A673 (cell line): ENCODE data around the gene STAC3. TPM values are rescaled to one million over a fixed set of nuclear protein-coding genes. Genes with fewer than 3 reads are reported as not detected.
"Not testable (repeated sequence)": the region's sequence is repeated elsewhere in the genome, so short reads cannot be mapped to it uniquely, and the experiment has no call there.

Experiments used
- Bru-seq: library from RNA; stranded (reverse); fragments of 400-500 nt; gene quantifications from one replicate; lab custom pipeline; 2021; lab: Mats Ljungman, UMichigan
- BruChase-seq, 2 experiments: library from RNA; stranded (reverse); fragments of 400-500 nt; gene quantifications; one replicate each; lab custom pipeline; 2021; lab: Mats Ljungman, UMichigan
- BruUV-seq: library from RNA; stranded (reverse); fragments of 400-500 nt; replicated peaks from 2 replicates; lab custom pipeline; 2021; lab: Mats Ljungman, UMichigan
- CTCF ChIA-PET: fragments of 300-600 bp; sonication (Branson Sonifier 250); formaldehyde crosslinking; loops from one replicate; lab custom pipeline; 2022; ENCODE audit warnings: antibody characterized with exemption; lab: Charles Lee
- POLR2A ChIA-PET: fragments of 300-600 bp; sonication (Branson Sonifier 250); formaldehyde crosslinking; loops from one replicate; lab custom pipeline; 2022; ENCODE audit warnings: antibody characterized with exemption; ENCODE audit not compliant: low non-redundant PET; lab: Charles Lee
- DNase-seq: peaks from one replicate; pipeline ENCODE4 v3.0.0-alpha.2; 2015; ENCODE audit warnings: low spot score
- H3K27ac ChIP-seq: fragments of 200-600 bp; sonication (generic); 2 replicates; pipeline ENCODE4 v1.5.1; 2016; ENCODE audit warnings: mixed run types, low read depth, mild to moderate bottlenecking, mixed read lengths, antibody characterized with exemption, low read length; ENCODE audit not compliant: poor library complexity, severe bottlenecking
- H3K27me3 ChIP-seq: fragments of 200-600 bp; sonication (generic); replicated peaks from 2 replicates; pipeline ENCODE4 v1.6.1; 2017; ENCODE audit warnings: mixed run types, low read depth, mild to moderate bottlenecking, mixed read lengths, antibody characterized with exemption, low read length; ENCODE audit not compliant: insufficient read depth, poor library complexity
- H3K36me3 ChIP-seq: fragments of 200-600 bp; sonication (generic); 2 replicates; pipeline ENCODE4 v1.6.1; 2016; ENCODE audit warnings: mixed run types, mild to moderate bottlenecking, mixed read lengths, antibody characterized with exemption, low read length; ENCODE audit not compliant: insufficient read depth, poor library complexity, severe bottlenecking
- H3K4me1 ChIP-seq: fragments of 200-600 bp; sonication (generic); 2 replicates; pipeline ENCODE4 v1.6.1; 2017; ENCODE audit warnings: mixed run types, mild to moderate bottlenecking, mixed read lengths, antibody characterized with exemption, low read length; ENCODE audit not compliant: insufficient read depth, poor library complexity, severe bottlenecking
- H3K4me3 ChIP-seq: fragments of 200-600 bp; sonication (generic); 2 replicates; pipeline ENCODE4 v1.5.1; 2016; ENCODE audit warnings: low read depth, mixed run types, mild to moderate bottlenecking, mixed read lengths, low read length; ENCODE audit not compliant: poor library complexity, severe bottlenecking
- H3K9me3 ChIP-seq: fragments of 200-600 bp; sonication (generic); 2 replicates; pipeline ENCODE4 v1.6.1; 2016; ENCODE audit warnings: mixed run types, low read depth, mild to moderate bottlenecking, mixed read lengths, antibody characterized with exemption, low read length; ENCODE audit not compliant: poor library complexity, severe bottlenecking
- CTCF ChIP-seq: fragments of 300-800, 200-600 bp; sonication (generic); conservative IDR thresholded peaks from 2 replicates; pipeline ENCODE4 v1.5.1; 2017; ENCODE audit warnings: low read depth, mild to moderate bottlenecking, antibody characterized with exemption, low read length, moderate library complexity, mixed read lengths
- EZH2 ChIP-seq: fragments of 200-600 bp; sonication (generic); IDR thresholded peaks from 2 replicates; pipeline ENCODE4 v1.6.1; 2017; ENCODE audit warnings: borderline replicate concordance, low read depth, mild to moderate bottlenecking, mixed read lengths, antibody characterized with exemption, low read length; ENCODE audit not compliant: poor library complexity, severe bottlenecking
- intact Hi-C: fragments of 100-400 bp; cut with micrococcal nuclease; formaldehyde crosslinking; loops from one replicate; pipeline ENCODE4 v1.10.0; 2022; ENCODE audit not compliant: unreplicated experiment
- long read RNA-seq: library from polyadenylated mRNA; stranded (forward); transcript quantifications from one replicate; pipeline ENCODE4 v2.0.0, GENCODE V29; 2022
- total RNA-seq: library from RNA; stranded (reverse); gene quantifications from 2 replicates; pipeline ENCODE4 v1.2.3, GENCODE V29; 2021

Gene STAC3
- total RNA-seq = 7.0 and 8.4 TPM in 2 replicates
- Bru-seq, nascent RNA = percentile 58 among the genes with signal in this experiment
- percentile 62 among the genes with signal in this experiment for BruChase-seq, experiment 1, labeled RNA remaining after a 2-hour chase
- BruChase-seq, experiment 2, labeled RNA remaining after a 6-hour chase = percentile 68 among the genes with signal in this experiment
- long read RNA-seq, partial matches to known transcripts = 1 of 4 reads
- long read RNA-seq, other reads (novel, unspliced or antisense) = 3 of 4 reads

- no peak within 1 kb of the TSS for H3K27ac ChIP-seq
- CTCF ChIA-PET = interaction anchor here (1.0 kb wide), 1 partner anchor 9 kb away, joined by 10 read pairs; no protein-coding TSS in a partner anchor
- POLR2A ChIA-PET = interaction anchor here (0.5 to 0.6 kb wide), 2 partner anchors 38 to 208 kb away, joined by 8 to 10 read pairs; no protein-coding TSS in a partner anchor
- no peaks in the 10 kb centered on the region for H3K27me3 ChIP-seq
- no peak within 1 kb of the TSS for H3K4me3 ChIP-seq
- DNase-seq = no peak
- no TSS peak for BruUV-seq
- TF ChIP-seq EZH2 (no peak), CTCF (no peak)
- H3K4me1 ChIP-seq = no peaks in the 10 kb centered on the region
- intact Hi-C loops = no loop called here
- no peaks in the 10 kb centered on the region for H3K9me3 ChIP-seq
- H3K36me3 ChIP-seq = no peaks in the 10 kb centered on the region
Observed at GRCh38 chr12:57250956-57251355, at the start of gene STAC3. STAC3 (minus strand) TSS chr12:57251187; CDS start chr12:57249636, 1,551 bp downstream.

- H3K27ac ChIP-seq = no peak overlapping the region
- no peak for DNase-seq
- BruUV-seq = no TSS peak
Observed at GRCh38 chr12:57299514-57300016, 48.6 kb upstream of the STAC3 start.

GRCh38 chr12:57296291-57296690, 45.3 kb upstream of the STAC3 start:
- no TSS peak for BruUV-seq
- intact Hi-C loops = no loop called here
- H3K27ac ChIP-seq = no peak overlapping the region
- H3K4me3 ChIP-seq = no peak overlapping the region
- ChIA-PET POLR2A (no interaction called here), CTCF (no interaction called here)
- no peaks in the 10 kb centered on the region for H3K9me3 ChIP-seq
- no peak for TF ChIP-seq EZH2
- TF ChIP-seq CTCF = no peak
- no peaks in the 10 kb centered on the region for H3K4me1 ChIP-seq
- peaks cover 48% of the 10 kb centered on the region for H3K36me3 ChIP-seq
- no peaks in the 10 kb centered on the region for H3K27me3 ChIP-seq
- no peak for DNase-seq

More at GRCh38 chr12:57299514-57300016, 48.6 kb upstream of the STAC3 start:
- TF ChIP-seq EZH2 (no peak), CTCF (no peak)
- peaks cover 50% of the 10 kb centered on the region for H3K36me3 ChIP-seq
- no peaks in the 10 kb centered on the region for H3K27me3 ChIP-seq
- H3K4me1 ChIP-seq = no peaks in the 10 kb centered on the region
- intact Hi-C loops = no loop called here
- CTCF ChIA-PET = no interaction called here
- POLR2A ChIA-PET = no interaction called here
- H3K9me3 ChIP-seq = no peaks in the 10 kb centered on the region
- no peak overlapping the region for H3K4me3 ChIP-seq

- CTCF ChIA-PET, POLR2A ChIA-PET, H3K9me3 ChIP-seq, BruUV-seq, H3K27ac ChIP-seq, intact Hi-C loops, H3K4me3 ChIP-seq, H3K27me3 ChIP-seq, DNase-seq: not testable (repeated sequence)
- peaks cover 10% of the 10 kb centered on the region for H3K4me1 ChIP-seq
- peaks cover 26% of the 10 kb centered on the region for H3K36me3 ChIP-seq
Observed at GRCh38 chr12:57282073-57282472, 31.1 kb upstream of the STAC3 start.
